ENCODE measurements around the gene AKR1C2. TPM values are rescaled to one million over a fixed set of nuclear protein-coding genes. Genes with fewer than 3 reads are reported as not detected.
"Not testable (repeated sequence)": the region's sequence is repeated elsewhere in the genome, so short reads cannot be mapped to it uniquely, and the experiment has no call there.

AKR1C2 gene
- total RNA-seq, 1 donor from 2014 or later = 343 TPM

- no peak for DNase-seq (ENCODE audit: low spot score)
Measured at GRCh38 chr10:4990217-4990616, 13.4 kb downstream of the AKR1C2 start.

GRCh38 chr10:4988000-4988641 lies 15.5 kb downstream of the AKR1C2 start:
- DNase-seq (ENCODE audit: low spot score) = not testable (repeated sequence)

GRCh38 chr10:4984971-4985594 lies 18.6 kb downstream of the AKR1C2 start:
- DNase-seq (ENCODE audit: low spot score) = no peak

- DNase-seq (ENCODE audit: low spot score) = no peak
Measured at GRCh38 chr10:4984223-4984622, 19.4 kb downstream of the AKR1C2 start.

GRCh38 chr10:4983615-4984216 lies 19.9 kb downstream of the AKR1C2 start:
- DNase-seq (ENCODE audit: low spot score) = no peak

GRCh38 chr10:4982764-4983226 lies 20.9 kb downstream of the AKR1C2 start:
- DNase-seq (ENCODE audit: low spot score) = no peak

GRCh38 chr10:4981722-4982471 lies 21.8 kb downstream of the AKR1C2 start:
- DNase-seq (ENCODE audit: low spot score) = no peak

GRCh38 chr10:4980793-4981192 lies 22.9 kb downstream of the AKR1C2 start:
- no peak for DNase-seq (ENCODE audit: low spot score)

- no peak for DNase-seq (ENCODE audit: low spot score)
Measured at GRCh38 chr10:4978870-4979269, 24.8 kb downstream of the AKR1C2 start.

- DNase-seq (ENCODE audit: low spot score) = no peak
Measured at GRCh38 chr10:4977025-4977424, 26.6 kb downstream of the AKR1C2 start.

GRCh38 chr10:4974400-4974799 lies 29.3 kb downstream of the AKR1C2 start:
- not testable (repeated sequence) for DNase-seq (ENCODE audit: low spot score)

GRCh38 chr10:4973294-4973693 lies 30.4 kb downstream of the AKR1C2 start:
- not testable (repeated sequence) for DNase-seq (ENCODE audit: low spot score)

- DNase-seq (ENCODE audit: low spot score) = not testable (repeated sequence)
Measured at GRCh38 chr10:4972369-4973142, 31.1 kb downstream of the AKR1C2 start.

GRCh38 chr10:4970362-4970761 lies 33.3 kb downstream of the AKR1C2 start:
- DNase-seq (ENCODE audit: low spot score) = not testable (repeated sequence)

GRCh38 chr10:4969289-4969688 lies 34.4 kb downstream of the AKR1C2 start:
- DNase-seq (ENCODE audit: low spot score) = not testable (repeated sequence)

GRCh38 chr10:4967189-4967588 lies 36.5 kb downstream of the AKR1C2 start:
- not testable (repeated sequence) for DNase-seq (ENCODE audit: low spot score)

- DNase-seq (ENCODE audit: low spot score) = not testable (repeated sequence)
Measured at GRCh38 chr10:4965763-4966162, 37.9 kb downstream of the AKR1C2 start.

- DNase-seq (ENCODE audit: low spot score) = not testable (repeated sequence)
Measured at GRCh38 chr10:4963815-4964154, 39.9 kb downstream of the AKR1C2 start.

GRCh38 chr10:4962876-4963814 lies 40.5 kb downstream of the AKR1C2 start, which contains the start of gene AKR1C1:
TSS of gene AKR1C1 (plus strand) at chr10:4963415. CDS start at chr10:4963445, 30 bp downstream.
- DNase-seq (ENCODE audit: low spot score) = not testable (repeated sequence)

GRCh38 chr10:4962308-4962707 lies 41.3 kb downstream of the AKR1C2 start:
- not testable (repeated sequence) for DNase-seq (ENCODE audit: low spot score)
